Epithelial cell of esophagus (primary cell): ENCODE results near the gene CARD11.

Experiments
- DNase-seq: peaks from one replicate; pipeline ENCODE4 v3.0.0; 2010; ENCODE audit warnings: low read depth
- H3K4me3 ChIP-seq: 2 replicates; pipeline ENCODE4 v1.5.1; 2011; ENCODE audit warnings: mild to moderate bottlenecking, low read length, control low read depth
- CTCF ChIP-seq: IDR thresholded peaks from 2 replicates; pipeline ENCODE4 v1.5.1; 2011; ENCODE audit warnings: low read depth, mild to moderate bottlenecking, low read length, control low read depth, inconsistent platforms; ENCODE audit not compliant: insufficient read depth; ENCODE audit errors: missing control alignments

CARD11 gene

GRCh38 chr7:3011211-3011852 is 32.3 kb downstream of the CARD11 start:
- no peak for DNase-seq
- TF ChIP-seq CTCF, result no peak
- H3K4me3 ChIP-seq, result no peak overlapping the region

DNA sequence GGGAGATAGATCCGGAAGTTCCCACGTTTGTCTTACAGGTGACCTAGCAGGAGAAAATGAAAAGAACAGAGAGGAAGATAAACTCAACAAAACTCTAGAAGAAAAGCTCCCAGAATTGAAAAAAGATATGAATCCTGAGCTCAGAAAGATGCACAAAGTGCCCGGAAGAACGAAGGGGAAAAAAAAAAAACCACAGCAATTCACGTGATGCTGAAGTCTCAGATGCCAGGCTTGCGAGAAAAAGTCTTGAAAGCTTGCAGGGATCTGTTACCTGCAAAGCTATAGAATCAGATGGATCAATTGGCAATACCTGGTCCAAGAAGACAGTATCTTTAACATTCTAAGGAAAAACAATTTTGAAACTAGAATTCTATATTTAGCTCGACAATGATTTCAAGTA is 33.5 kb downstream of the CARD11 start:
- TF ChIP-seq CTCF, result no peak
- no peak for DNase-seq

DNA sequence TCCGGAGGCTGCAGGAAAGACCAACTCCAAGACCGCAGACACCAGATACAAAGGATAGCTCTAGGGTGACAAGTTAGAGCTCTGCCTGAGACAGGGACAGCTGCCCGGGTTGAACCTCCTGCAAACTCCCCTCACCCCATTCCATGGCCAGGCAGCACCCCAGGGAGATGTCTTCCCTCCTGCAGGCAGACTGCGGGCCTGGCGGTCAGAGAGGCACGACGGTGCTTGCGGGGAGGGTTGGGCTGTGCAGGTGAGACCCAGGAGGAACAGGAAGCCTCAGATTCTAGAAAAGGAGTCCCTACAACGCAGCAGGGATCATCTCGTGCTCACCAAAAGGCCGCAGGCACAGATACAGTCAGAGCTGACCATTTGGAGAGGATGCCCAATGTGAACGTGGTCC is 34.6 kb downstream of the CARD11 start:
- DNase-seq, result no peak
- no peak for TF ChIP-seq CTCF
- H3K4me3 ChIP-seq, result no peak overlapping the region

More for the DNA sequence above, 33.5 kb downstream of the CARD11 start:
- H3K4me3 ChIP-seq, result no peak overlapping the region

GRCh38 chr7:3008386-3008785 is 35.3 kb downstream of the CARD11 start:
- no peak for DNase-seq
- no peak overlapping the region for H3K4me3 ChIP-seq
- no peak for TF ChIP-seq CTCF

DNA sequence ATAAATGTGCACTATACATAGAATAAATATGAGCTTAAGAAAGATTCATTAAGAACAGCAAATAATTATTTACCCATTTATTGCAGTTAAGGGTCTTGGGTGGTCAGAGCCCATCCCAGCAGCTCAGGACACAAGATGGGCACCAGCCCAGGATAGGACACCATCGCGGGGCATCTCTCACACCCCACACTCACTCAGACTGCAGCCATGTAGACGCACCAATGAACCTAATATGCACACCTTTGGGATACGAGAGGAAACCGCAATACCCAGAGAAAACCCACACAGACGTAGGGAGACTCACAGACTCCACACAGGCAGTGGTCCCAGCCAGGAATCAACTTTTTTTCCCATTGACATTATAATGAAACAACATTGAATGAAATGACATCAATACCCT is 36.0 kb downstream of the CARD11 start:
- no peak overlapping the region for H3K4me3 ChIP-seq
- DNase-seq, result no peak
- TF ChIP-seq CTCF, result no peak

DNA sequence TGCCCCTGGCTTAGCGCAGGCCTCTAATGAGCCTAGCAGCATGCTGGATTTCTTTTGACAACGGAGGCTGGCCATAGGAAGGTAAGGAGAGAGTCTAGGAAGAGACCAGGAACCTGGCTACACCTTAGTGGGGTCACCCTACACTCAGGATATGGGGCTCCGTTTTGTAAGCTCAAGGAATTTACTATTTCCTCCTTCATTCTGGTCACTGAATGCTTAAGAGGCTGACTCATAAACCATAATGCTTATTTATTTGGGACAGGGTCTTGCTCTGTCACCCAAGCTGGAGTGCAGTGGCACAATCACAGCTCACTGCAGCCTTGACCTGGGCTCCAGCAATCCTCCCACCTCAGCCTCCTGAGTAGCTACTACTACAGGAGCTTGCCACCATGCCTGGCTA is 38.4 kb downstream of the CARD11 start:
- H3K4me3 ChIP-seq, result no peak overlapping the region
- no peak for TF ChIP-seq CTCF
- no peak for DNase-seq

GRCh38 chr7:3003936-3004335 is 39.7 kb downstream of the CARD11 start:
- DNase-seq, result no peak
- H3K4me3 ChIP-seq, result no peak overlapping the region
- TF ChIP-seq CTCF, result no peak
